A673 (cell line): Measurements from ENCODE around the gene NFATC2.

Source experiments
- EZH2 ChIP-seq: fragments of 200-600 bp; sonication (generic); IDR thresholded peaks from 2 replicates; pipeline ENCODE4 v1.6.1; 2017; ENCODE audit warnings: borderline replicate concordance, low read depth, mild to moderate bottlenecking, mixed read lengths, antibody characterized with exemption, low read length; ENCODE audit not compliant: poor library complexity, severe bottlenecking
- TF ChIP-seq, protein P1 (sequence below): fragments of 300-800, 200-600 bp; sonication (generic); conservative IDR thresholded peaks from 2 replicates; pipeline ENCODE4 v1.5.1; 2017; ENCODE audit warnings: low read depth, mild to moderate bottlenecking, antibody characterized with exemption, low read length, moderate library complexity, mixed read lengths

- TF ChIP-seq, protein P1, sequence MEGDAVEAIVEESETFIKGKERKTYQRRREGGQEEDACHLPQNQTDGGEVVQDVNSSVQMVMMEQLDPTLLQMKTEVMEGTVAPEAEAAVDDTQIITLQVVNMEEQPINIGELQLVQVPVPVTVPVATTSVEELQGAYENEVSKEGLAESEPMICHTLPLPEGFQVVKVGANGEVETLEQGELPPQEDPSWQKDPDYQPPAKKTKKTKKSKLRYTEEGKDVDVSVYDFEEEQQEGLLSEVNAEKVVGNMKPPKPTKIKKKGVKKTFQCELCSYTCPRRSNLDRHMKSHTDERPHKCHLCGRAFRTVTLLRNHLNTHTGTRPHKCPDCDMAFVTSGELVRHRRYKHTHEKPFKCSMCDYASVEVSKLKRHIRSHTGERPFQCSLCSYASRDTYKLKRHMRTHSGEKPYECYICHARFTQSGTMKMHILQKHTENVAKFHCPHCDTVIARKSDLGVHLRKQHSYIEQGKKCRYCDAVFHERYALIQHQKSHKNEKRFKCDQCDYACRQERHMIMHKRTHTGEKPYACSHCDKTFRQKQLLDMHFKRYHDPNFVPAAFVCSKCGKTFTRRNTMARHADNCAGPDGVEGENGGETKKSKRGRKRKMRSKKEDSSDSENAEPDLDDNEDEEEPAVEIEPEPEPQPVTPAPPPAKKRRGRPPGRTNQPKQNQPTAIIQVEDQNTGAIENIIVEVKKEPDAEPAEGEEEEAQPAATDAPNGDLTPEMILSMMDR: no peak
- no peak for TF ChIP-seq EZH2
These were observed 144.0 kb downstream of the NFATC2 start for GRCh38 chr20:51398552-51398951.
